Measurements from ENCODE around the gene TSPAN18.

GRCh38 chr11:44880953-44881352, 154.2 kb downstream of the TSPAN18 start:
- TF ChIP-seq POLR2AphosphoS5 (IDR thresholded peaks at IDR 0.05; ENCODE audit: borderline replicate concordance, low read depth, low read length) (no peak), EZH2 (IDR thresholded peaks at IDR 0.05) (no peak)

Data from SK-N-MC (cell line).